NCI-H187 treated with DMSO at 0.1 percent for 48 hours (cell line): ENCODE data around the gene MSI2.
A peak's percentile ranks its signal among the peaks of the same experiment; 100 is the strongest.

Source experiments
- DNase-seq: peaks from one replicate; lab custom pipeline; 2025; lab: John Stamatoyannopoulos, UW

Gene MSI2

GRCh38 chr17:57556977-57557376, 300.7 kb downstream of the MSI2 start:
- DNase-seq, result no peak

- no peak for DNase-seq
Observed at GRCh38 chr17:57557416-57557815, 301.1 kb downstream of the MSI2 start.

DNA sequence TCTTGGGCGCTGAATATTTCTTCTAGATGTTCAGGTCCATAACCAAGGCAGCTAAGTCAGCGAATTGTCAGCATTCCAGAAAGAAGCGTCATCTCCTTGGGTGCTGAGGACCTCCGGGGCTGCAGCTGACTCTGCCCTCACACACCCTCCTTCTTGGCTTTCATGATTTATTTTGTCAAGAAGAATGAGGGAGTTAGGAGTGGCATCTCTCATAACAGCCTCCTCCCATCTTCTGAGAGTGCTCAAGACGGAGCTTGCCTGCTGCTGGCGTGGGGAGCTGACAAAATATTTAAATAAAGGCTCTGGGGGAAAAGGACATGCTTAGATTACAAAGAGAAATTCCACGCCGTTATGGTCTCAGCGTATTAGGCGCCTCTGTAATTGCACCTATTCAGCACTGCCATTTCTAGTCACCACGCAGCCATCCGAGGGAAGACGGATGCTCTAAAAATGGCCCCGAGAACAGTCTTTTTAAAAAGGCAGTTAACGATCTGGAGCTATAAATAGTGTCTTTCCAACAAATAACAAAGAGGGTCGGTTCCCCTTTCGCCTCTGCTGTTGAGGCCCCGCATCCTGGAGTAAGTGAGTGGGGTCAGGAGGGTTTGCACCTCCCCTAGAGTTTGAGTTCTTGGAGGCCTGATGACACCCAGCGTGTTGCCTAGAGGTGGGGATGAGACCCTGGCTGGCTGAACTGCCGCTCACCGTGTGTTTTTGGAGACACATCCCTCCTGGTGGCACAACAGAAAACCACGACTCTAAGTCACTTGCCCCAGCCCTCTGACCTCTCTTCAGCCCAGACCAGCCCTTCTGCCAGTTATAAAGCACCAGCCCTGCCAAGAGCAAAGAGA, 301.7 kb downstream of the MSI2 start:
- no peak for DNase-seq

GRCh38 chr17:57559226-57559625, 302.9 kb downstream of the MSI2 start:
- no peak for DNase-seq

DNA sequence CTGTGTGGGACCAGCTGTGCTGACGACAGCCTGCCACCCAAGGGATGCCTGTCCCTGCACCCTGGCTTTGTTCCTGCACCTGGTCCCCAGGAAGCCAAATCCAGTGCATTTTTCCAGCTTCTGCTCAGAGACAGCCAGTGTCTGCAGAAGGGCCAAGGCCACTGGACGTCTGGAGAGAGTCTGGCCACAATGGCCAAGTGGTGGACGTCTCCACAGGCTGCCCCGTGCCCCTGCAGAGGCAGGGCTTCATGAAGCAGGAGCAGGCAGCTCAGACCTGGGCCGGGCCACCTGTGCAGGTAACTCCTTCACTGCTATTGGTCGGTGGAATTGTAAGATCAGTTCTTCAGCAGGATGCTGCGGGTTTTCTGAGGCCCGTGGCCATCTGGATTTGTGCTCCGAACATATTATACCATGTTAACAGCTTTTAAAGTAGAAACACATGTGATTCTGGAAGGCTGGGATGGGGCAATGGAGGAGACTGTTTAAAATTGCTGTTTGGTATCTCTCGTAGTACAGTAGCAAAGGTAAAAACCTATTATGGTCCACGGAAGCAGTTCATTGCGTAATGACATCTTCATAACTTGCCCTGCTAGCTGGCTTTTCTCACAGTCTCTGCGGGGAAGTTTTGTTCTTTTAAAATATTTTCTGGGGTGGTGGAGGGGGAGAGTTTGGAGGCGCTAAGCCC, 303.5 kb downstream of the MSI2 start:
- DNase-seq, result no peak

DNA sequence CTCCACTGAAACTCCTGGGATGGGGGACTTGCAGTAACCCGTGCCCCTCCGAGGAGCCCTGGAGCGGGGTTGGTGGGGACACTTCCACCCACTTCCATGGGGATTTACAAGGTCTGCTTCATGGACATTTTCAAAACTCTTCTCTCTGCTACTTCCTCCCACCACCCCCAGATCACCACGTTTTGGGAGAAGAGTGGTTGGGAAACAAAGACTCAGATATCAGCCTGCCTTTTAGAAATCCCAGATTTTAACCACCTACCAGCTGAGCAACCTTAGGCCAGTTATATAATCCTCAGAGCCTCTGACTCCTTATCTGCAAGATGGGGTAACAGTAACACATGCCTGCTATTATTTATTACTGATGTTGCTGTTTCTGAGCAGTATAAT, 304.0 kb downstream of the MSI2 start:
- DNase-seq, result no peak

GRCh38 chr17:57561072-57561861, 304.9 kb downstream of the MSI2 start:
- no peak for DNase-seq

GRCh38 chr17:57562184-57562698, 305.9 kb downstream of the MSI2 start:
- DNase-seq, result no peak

DNA sequence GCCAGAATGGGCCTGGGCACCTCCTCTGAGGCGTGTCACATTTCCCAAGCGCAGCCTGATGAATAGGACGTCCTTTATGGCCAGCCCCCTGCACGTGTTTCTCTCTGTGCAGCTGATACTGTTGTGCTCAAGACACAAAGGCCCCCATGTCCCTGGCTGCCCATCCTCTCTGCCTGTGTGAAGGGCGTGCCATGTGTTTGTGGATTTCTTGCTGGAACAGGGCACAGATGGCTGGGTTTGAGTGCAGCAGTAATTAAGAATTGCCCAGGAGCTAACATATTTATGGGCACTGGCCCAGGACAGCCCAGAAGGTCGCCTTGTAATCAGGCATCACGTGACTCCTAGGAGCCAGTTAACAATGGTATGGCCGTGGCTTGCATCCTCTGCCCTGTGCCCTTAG, 307.6 kb downstream of the MSI2 start:
- peak; percentile 49 for DNase-seq

- peak; percentile 85 for DNase-seq
Observed at GRCh38 chr17:57565176-57565575, 308.9 kb downstream of the MSI2 start.

- peak; percentile 41 for DNase-seq
Observed at GRCh38 chr17:57566721-57567120, 310.4 kb downstream of the MSI2 start.

GRCh38 chr17:57567251-57567650, 310.9 kb downstream of the MSI2 start:
- no peak for DNase-seq

- no peak for DNase-seq
Observed at GRCh38 chr17:57568340-57568739, 312.0 kb downstream of the MSI2 start.

- no peak for DNase-seq
Observed at GRCh38 chr17:57569021-57569420, 312.7 kb downstream of the MSI2 start.

- DNase-seq, result peak; percentile 74
Observed at GRCh38 chr17:57569853-57570252, 313.5 kb downstream of the MSI2 start.

DNA sequence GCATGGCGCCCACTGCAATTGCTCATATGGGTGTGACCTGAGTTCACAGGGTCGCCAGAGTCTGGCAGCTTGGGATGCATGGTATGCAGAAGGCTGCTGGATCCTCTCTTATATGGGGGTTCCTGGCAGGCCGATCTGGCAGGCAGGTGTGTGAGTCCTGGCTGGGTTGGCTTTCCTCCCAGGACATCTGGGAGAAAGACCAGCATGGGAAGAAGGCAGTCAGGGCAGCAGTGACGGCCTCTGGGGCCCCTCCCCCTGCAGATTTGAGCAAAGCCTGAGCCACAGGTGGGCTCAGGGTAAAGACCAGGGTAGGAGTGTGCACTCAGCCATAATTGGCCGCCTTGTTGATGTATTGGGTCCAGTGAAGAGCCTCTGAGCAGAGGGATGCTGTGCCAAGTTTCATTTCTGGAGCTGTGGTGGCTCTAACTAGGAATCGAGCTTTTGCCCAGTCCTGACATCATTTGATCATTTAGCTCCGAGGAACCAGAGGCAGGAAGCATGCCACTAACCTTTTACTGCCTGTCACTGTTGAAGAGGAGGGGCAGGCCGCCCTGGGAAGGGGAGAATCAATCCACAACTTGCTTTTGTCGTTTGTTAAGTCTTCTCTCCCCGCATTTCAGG, 314.5 kb downstream of the MSI2 start:
- DNase-seq, result no peak

- DNase-seq, result no peak
Observed at GRCh38 chr17:57572062-57572461, 315.7 kb downstream of the MSI2 start.

DNA sequence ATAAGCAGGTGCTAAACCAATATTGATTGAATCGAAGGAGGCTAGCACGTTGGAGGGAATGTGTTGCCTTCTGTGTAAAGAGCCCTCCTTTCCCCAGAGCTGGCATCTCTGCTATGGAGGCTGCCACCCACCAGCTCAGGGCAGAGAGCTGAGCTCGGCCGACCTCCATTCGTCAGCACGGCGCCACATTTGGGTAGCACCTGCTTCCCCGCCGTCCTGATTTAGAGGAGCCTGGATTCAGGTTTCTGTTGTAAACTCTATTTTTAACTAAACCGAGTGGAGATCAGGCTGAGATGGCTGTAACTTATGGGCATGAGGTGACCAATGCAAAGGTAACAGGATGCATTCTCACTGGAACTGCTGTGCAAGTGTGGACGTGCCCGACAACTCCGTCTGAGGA, 316.3 kb downstream of the MSI2 start:
- no peak for DNase-seq

DNA sequence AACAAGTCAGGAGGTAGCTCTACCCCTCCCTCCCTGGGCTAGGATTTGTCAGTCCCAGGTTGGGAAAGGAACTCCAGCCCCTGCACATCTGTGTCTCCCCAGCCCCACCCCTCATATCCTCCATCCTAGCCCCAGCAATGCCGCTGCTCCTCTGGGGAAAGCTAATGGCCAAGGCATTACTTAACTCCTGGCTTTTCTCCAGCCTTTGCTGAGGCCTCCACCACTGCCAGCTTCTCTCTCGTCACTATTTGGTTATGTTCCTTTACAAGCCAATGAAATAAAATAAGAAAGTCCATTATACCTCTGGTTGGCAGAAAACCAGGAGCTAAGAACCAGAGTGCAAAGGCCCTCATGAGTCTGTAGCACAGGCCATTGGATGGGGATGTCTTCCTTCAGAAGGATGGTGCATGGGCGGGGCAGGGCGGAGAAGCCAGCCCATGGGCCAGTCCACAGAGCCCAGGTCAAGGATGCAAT, 317.8 kb downstream of the MSI2 start:
- DNase-seq, result no peak

- DNase-seq, result no peak
Observed at GRCh38 chr17:57576744-57577143, 320.4 kb downstream of the MSI2 start.

DNA sequence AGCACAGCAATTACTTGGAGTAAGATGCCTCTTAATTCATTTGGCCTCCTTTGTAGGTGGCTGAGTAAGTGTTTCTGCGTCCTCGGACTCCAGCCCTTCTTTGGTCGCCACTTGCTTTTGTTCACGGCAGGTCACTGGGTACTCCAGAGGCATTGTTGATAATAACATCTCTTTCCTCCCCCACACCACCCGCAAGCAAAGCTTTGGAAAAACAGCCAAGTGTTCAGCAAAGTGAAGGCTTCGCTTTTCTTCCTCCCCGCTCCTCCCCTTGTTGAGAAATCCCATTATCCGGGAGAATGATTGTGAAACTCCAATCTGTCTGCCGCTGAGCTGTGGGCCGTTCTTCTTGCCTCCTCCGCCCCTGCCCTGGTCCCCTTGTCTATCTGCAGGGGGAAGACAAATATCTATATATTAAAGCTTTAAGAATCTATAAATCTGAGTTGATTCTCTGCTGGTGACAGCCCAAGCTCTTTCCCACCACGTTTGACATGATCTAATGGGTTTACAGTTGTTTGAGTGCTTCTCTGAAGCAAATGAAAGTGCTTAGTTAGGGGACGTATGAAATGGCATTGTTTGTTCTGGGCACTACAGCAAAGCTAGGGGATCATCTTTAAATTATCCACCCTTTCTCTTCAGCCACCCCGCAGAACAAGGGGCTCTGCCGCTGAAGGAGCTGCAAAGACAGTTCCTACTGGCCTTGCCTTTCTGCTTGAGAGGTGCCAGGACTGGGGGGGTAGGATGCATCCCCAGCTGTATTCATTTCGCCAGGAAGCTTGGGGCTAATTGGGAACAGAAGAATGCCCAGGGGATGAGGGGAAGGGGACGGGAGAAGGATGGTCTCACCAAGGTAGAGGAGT, 321.7 kb downstream of the MSI2 start:
- peak; percentile 90 for DNase-seq
